ENCODE measurements around the gene PER3. TPM values are rescaled to one million over a fixed set of nuclear protein-coding genes. Genes with fewer than 3 reads are reported as not detected.
"Not testable (repeated sequence)": the region's sequence is repeated elsewhere in the genome, so short reads cannot be mapped to it uniquely, and the experiment has no call there.

PER3 gene
- total and polyA plus RNA-seq, 4 donors = 3.3 to 21.0 (median 6.2) TPM

DNA sequence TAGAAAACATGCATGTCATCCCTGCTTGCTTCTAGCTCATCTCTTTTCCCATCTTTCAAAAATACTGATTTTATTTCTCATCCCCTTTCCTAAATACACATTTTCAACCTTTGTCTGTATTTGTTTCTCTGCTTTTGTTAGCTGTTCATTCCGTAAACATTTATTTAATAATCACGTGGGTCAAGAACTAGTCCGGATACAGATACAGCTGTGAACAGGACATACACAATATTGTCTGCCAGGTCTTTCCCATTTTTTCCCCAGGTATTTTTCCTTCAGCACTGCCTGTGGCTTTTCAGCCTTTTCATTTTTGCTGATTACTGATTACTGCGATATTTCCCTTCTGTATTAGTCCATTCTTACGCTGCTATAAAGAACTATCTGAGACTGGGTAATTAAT is 5.7 kb downstream of the PER3 start (continued):
- no peak for TF ChIP-seq RXRA (IDR thresholded peaks at IDR 0.05)

DNA sequence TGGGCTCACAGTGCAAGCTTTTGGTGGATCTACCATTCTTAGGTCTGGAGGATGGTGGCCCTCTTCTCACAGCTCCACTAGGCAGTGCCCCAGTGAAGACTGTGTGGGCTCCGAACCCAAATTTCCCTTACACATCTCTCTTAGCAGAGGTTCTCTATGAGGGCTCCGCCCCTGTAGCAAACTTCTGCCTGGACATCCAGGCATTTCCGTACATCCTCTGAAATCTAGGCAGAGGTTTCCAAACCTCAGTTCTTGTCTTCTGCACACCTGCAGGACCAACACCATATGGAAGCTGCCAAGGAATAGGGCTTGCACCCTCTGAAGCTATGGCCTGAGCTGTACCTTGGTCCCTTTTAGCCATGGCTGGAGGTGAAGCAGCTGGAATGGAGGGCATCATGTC is 6.9 kb downstream of the PER3 start:
- Histone ChIP-seq H3K4me1 (ENCODE audit: control insufficient read depth in 4 of 4, insufficient read depth in 4 of 4, low read length in 3 of 4) (peaks cover 0 to 33% (median 15%) of the 10 kb centered on the region in 4 donors), H3K36me3 (ENCODE audit: control insufficient read depth in 4 of 4, insufficient read depth in 3 of 4, low read depth in 1 of 4, low read length in 3 of 4) (peaks cover 8 to 64% (median 48%) of the 10 kb centered on the region in 4 donors), H3K9me3 (ENCODE audit: control insufficient read depth in 4 of 4, low read length in 3 of 4) (peaks cover 0 to 11% (median 1%) of the 10 kb centered on the region in 4 donors)
- DNase-seq (ENCODE audit: low spot score); H3K4me3 ChIP-seq (ENCODE audit: low read depth in 1 of 3, low read length in 3 of 3); H3K27ac ChIP-seq (ENCODE audit: low read depth in 1 of 2, low read length in 2 of 2); H3K27me3 ChIP-seq (ENCODE audit: control insufficient read depth in 4 of 4, insufficient read depth in 4 of 4, low read length in 3 of 4); H3K9ac ChIP-seq (ENCODE audit: low read depth in 1 of 2, low read length in 2 of 2): not testable (repeated sequence)
- WGBS = 94% methylated on average over 3 of the region's 3 CpGs

DNA sequence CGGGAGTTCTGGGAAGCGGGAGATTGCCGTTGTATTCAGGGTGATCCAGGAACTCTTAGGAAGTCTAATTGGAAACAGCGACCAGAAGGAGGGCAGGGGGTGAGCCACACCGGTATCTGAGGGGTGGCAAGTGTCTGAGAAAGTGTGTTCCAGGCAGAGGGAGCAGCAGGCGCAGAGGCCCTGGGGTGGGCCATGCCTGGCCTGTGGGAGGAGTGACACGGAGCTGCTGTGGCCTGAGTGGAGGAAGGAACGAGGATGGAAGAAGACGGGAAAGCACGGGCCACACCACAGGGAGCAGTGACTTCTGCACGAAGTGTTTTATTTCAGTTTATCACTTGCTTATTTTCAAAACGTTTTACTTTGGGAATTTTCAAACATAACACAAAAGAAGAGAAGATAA is 11.3 kb downstream of the PER3 start:
- Histone ChIP-seq H3K36me3 (ENCODE audit: control insufficient read depth in 4 of 4, insufficient read depth in 3 of 4, low read depth in 1 of 4, low read length in 3 of 4) (peaks cover 6 to 70% (median 53%) of the 10 kb centered on the region in 4 donors), H3K9ac (ENCODE audit: low read depth in 1 of 2, low read length in 2 of 2) (no peak overlapping the region), H3K27me3 (ENCODE audit: control insufficient read depth in 4 of 4, insufficient read depth in 4 of 4, low read length in 3 of 4) (no peaks in the 10 kb centered on the region), H3K4me1 (ENCODE audit: control insufficient read depth in 4 of 4, insufficient read depth in 4 of 4, low read length in 3 of 4) (no peaks in the 10 kb centered on the region), H3K9me3 (ENCODE audit: control insufficient read depth in 4 of 4, low read length in 3 of 4) (peaks cover 0 to 9% (median 1%) of the 10 kb centered on the region in 4 donors), H3K4me3 (ENCODE audit: low read depth in 1 of 3, low read length in 3 of 3) (no peak overlapping the region), H3K27ac (ENCODE audit: low read depth in 1 of 2, low read length in 2 of 2) (no peak overlapping the region)
- no peak for DNase-seq (ENCODE audit: low spot score)
- TF ChIP-seq, protein P1, sequence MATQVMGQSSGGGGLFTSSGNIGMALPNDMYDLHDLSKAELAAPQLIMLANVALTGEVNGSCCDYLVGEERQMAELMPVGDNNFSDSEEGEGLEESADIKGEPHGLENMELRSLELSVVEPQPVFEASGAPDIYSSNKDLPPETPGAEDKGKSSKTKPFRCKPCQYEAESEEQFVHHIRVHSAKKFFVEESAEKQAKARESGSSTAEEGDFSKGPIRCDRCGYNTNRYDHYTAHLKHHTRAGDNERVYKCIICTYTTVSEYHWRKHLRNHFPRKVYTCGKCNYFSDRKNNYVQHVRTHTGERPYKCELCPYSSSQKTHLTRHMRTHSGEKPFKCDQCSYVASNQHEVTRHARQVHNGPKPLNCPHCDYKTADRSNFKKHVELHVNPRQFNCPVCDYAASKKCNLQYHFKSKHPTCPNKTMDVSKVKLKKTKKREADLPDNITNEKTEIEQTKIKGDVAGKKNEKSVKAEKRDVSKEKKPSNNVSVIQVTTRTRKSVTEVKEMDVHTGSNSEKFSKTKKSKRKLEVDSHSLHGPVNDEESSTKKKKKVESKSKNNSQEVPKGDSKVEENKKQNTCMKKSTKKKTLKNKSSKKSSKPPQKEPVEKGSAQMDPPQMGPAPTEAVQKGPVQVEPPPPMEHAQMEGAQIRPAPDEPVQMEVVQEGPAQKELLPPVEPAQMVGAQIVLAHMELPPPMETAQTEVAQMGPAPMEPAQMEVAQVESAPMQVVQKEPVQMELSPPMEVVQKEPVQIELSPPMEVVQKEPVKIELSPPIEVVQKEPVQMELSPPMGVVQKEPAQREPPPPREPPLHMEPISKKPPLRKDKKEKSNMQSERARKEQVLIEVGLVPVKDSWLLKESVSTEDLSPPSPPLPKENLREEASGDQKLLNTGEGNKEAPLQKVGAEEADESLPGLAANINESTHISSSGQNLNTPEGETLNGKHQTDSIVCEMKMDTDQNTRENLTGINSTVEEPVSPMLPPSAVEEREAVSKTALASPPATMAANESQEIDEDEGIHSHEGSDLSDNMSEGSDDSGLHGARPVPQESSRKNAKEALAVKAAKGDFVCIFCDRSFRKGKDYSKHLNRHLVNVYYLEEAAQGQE (IDR thresholded peaks at IDR 0.05) = no peak
- TF ChIP-seq, protein P2, sequence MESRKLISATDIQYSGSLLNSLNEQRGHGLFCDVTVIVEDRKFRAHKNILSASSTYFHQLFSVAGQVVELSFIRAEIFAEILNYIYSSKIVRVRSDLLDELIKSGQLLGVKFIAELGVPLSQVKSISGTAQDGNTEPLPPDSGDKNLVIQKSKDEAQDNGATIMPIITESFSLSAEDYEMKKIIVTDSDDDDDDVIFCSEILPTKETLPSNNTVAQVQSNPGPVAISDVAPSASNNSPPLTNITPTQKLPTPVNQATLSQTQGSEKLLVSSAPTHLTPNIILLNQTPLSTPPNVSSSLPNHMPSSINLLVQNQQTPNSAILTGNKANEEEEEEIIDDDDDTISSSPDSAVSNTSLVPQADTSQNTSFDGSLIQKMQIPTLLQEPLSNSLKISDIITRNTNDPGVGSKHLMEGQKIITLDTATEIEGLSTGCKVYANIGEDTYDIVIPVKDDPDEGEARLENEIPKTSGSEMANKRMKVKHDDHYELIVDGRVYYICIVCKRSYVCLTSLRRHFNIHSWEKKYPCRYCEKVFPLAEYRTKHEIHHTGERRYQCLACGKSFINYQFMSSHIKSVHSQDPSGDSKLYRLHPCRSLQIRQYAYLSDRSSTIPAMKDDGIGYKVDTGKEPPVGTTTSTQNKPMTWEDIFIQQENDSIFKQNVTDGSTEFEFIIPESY (IDR thresholded peaks at IDR 0.05) = no peak
- whole genome bisulfite sequencing = 85% methylated on average over 12 of the region's 12 CpGs

DNA sequence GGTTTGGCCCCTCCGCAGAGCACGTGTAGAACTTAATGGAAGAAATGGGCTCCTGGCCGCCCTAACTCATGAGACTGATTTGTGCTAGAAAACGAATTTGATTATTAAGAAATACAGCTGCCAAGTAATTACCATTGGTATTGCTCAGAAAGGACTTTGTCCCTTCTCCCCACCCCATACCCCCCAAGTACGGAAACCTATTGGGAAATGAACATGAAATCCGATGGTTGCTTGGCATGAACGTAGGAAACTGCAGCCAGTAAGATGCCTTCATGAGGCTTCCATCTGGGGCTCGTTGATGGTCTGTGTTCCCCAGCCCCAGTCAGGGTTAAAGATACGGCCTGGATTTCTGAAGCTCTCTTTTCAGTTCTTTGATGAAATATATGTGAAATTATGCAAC is 21.4 kb downstream of the PER3 start:
- no peak for TF ChIP-seq GABPA (IDR thresholded peaks at IDR 0.05 in 1 of 2, conservative IDR thresholded peaks at IDR 0.05 in 1 of 2)
- no peak for TF ChIP-seq TAF1 (conservative IDR thresholded peaks at IDR 0.05)
- peak; percentile 9 for TF ChIP-seq SP1 (IDR thresholded peaks at IDR 0.05)
- no peak for TF ChIP-seq JUND (IDR thresholded peaks at IDR 0.05)
- TF ChIP-seq FOXA1 (IDR thresholded peaks at IDR 0.05) = no peak
- peak; percentile 42 for TF ChIP-seq HNF4G (IDR thresholded peaks at IDR 0.05)
- no peak for TF ChIP-seq YY1 (IDR thresholded peaks at IDR 0.05)
- TF ChIP-seq HNF4A (conservative IDR thresholded peaks at IDR 0.05) = peak; percentile 41 to 75
- no peaks in the 10 kb centered on the region for H3K4me1 ChIP-seq (ENCODE audit: control insufficient read depth in 4 of 4, insufficient read depth in 4 of 4, low read length in 3 of 4)
- no peaks in the 10 kb centered on the region for H3K9me3 ChIP-seq (ENCODE audit: control insufficient read depth in 4 of 4, low read length in 3 of 4)
- DNase-seq (ENCODE audit: low spot score) = no peak
- no peak overlapping the region for H3K27ac ChIP-seq (ENCODE audit: low read depth in 1 of 2, low read length in 2 of 2)
- H3K4me3 ChIP-seq (ENCODE audit: low read depth in 1 of 3, low read length in 3 of 3) = no peak overlapping the region
- H3K36me3 ChIP-seq (ENCODE audit: control insufficient read depth in 4 of 4, insufficient read depth in 3 of 4, low read depth in 1 of 4, low read length in 3 of 4) = peaks cover 8 to 80% (median 61%) of the 10 kb centered on the region in 4 donors
- no peak overlapping the region for H3K9ac ChIP-seq (ENCODE audit: low read depth in 1 of 2, low read length in 2 of 2)
- H3K27me3 ChIP-seq (ENCODE audit: control insufficient read depth in 4 of 4, insufficient read depth in 4 of 4, low read length in 3 of 4) = no peaks in the 10 kb centered on the region
- WGBS = 67% methylated on average over 9 of the region's 9 CpGs
